ENCODE results near the gene PUS7.
"Not testable (repeated sequence)": the region's sequence is repeated elsewhere in the genome, so short reads cannot be mapped to it uniquely, and the experiment has no call there.

PUS7 gene

GRCh38 chr7:105530126-105530525 is 8.1 kb upstream of the PUS7 start:
- H4K20me1 ChIP-seq (ENCODE audit: low read depth, low read length): no peaks in the 10 kb centered on the region
- no peak overlapping the region for H3K4me3 ChIP-seq (ENCODE audit: insufficient read depth, low read length, poor library complexity, severe bottlenecking)
- no peaks in the 10 kb centered on the region for H3K9me2 ChIP-seq (replicated peaks; ENCODE audit: insufficient read depth, low read length)
- no peaks in the 10 kb centered on the region for H3K27me3 ChIP-seq (ENCODE audit: low read length)
- TF ChIP-seq EZH2phosphoT487 (conservative IDR thresholded peaks at IDR 0.05; ENCODE audit: low read length) (no peak), CTCF (IDR thresholded peaks at IDR 0.05; ENCODE audit: insufficient read depth, low read length, poor library complexity, severe bottlenecking) (no peak)
- no peak overlapping the region for H3K4me2 ChIP-seq (ENCODE audit: low read depth, low read length, poor library complexity, severe bottlenecking)
- peaks cover 26% of the 10 kb centered on the region for H3K79me2 ChIP-seq (ENCODE audit: insufficient read depth, low read length)
- peaks cover 6% of the 10 kb centered on the region; the same call in 1 of the 2 replicates for H3F3A ChIP-seq (ENCODE audit: insufficient read depth)
- H2AFZ ChIP-seq (ENCODE audit: low read depth, low read length, severe bottlenecking): no peak overlapping the region
- H3K27ac ChIP-seq (ENCODE audit: low read depth, low read length): no peak overlapping the region
- no peaks in the 10 kb centered on the region for H3K9me3 ChIP-seq (ENCODE audit: insufficient read depth, low read length)
- no peaks in the 10 kb centered on the region; the same call in 1 of the 2 replicates for H3K36me3 ChIP-seq (ENCODE audit: low read length)
- H3K9ac ChIP-seq (ENCODE audit: low read length): no peak overlapping the region

- not testable (repeated sequence) for H3K9me3 ChIP-seq (ENCODE audit: insufficient read depth, low read length); H4K20me1 ChIP-seq (ENCODE audit: low read depth, low read length); H3K9ac ChIP-seq (ENCODE audit: low read length); H3F3A ChIP-seq (ENCODE audit: insufficient read depth); H2AFZ ChIP-seq (ENCODE audit: low read depth, low read length, severe bottlenecking); H3K4me3 ChIP-seq (ENCODE audit: insufficient read depth, low read length, poor library complexity, severe bottlenecking); H3K9me2 ChIP-seq (replicated peaks; ENCODE audit: insufficient read depth, low read length); H3K36me3 ChIP-seq (ENCODE audit: low read length); H3K4me2 ChIP-seq (ENCODE audit: low read depth, low read length, poor library complexity, severe bottlenecking); H3K27ac ChIP-seq (ENCODE audit: low read depth, low read length); H3K27me3 ChIP-seq (ENCODE audit: low read length); H3K79me2 ChIP-seq (ENCODE audit: insufficient read depth, low read length)
Measured at GRCh38 chr7:105527737-105528136, 5.7 kb upstream of the PUS7 start.

- Histone ChIP-seq H3K9me2 (replicated peaks; ENCODE audit: insufficient read depth, low read length) (no peaks in the 10 kb centered on the region), H3K27me3 (ENCODE audit: low read length) (no peaks in the 10 kb centered on the region), H3K4me2 (ENCODE audit: low read depth, low read length, poor library complexity, severe bottlenecking) (no peak overlapping the region), H3K79me2 (ENCODE audit: insufficient read depth, low read length) (peaks cover 17% of the 10 kb centered on the region), H3K9ac (ENCODE audit: low read length) (no peak overlapping the region), H3F3A (ENCODE audit: insufficient read depth) (0 out of 2 replicates have a peak, but pooled peaks cover 3% of the 10 kb centered on the region), H3K27ac (ENCODE audit: low read depth, low read length) (no peak overlapping the region), H3K4me3 (ENCODE audit: insufficient read depth, low read length, poor library complexity, severe bottlenecking) (no peak overlapping the region), H2AFZ (ENCODE audit: low read depth, low read length, severe bottlenecking) (no peak overlapping the region), H3K36me3 (ENCODE audit: low read length) (no peaks in the 10 kb centered on the region), H4K20me1 (ENCODE audit: low read depth, low read length) (no peaks in the 10 kb centered on the region), H3K9me3 (ENCODE audit: insufficient read depth, low read length) (no peaks in the 10 kb centered on the region)
- TF ChIP-seq CTCF (IDR thresholded peaks at IDR 0.05; ENCODE audit: insufficient read depth, low read length, poor library complexity, severe bottlenecking) (no peak), EZH2phosphoT487 (conservative IDR thresholded peaks at IDR 0.05; ENCODE audit: low read length) (no peak)
Measured at GRCh38 chr7:105524840-105525239, 2.8 kb upstream of the PUS7 start.

- H3K79me2 ChIP-seq (ENCODE audit: insufficient read depth, low read length): peaks cover 21% of the 10 kb centered on the region
- not testable (repeated sequence) for H3K9me3 ChIP-seq (ENCODE audit: insufficient read depth, low read length); H2AFZ ChIP-seq (ENCODE audit: low read depth, low read length, severe bottlenecking); H3K36me3 ChIP-seq (ENCODE audit: low read length); H3K4me3 ChIP-seq (ENCODE audit: insufficient read depth, low read length, poor library complexity, severe bottlenecking); H3K27ac ChIP-seq (ENCODE audit: low read depth, low read length); H4K20me1 ChIP-seq (ENCODE audit: low read depth, low read length); H3K9me2 ChIP-seq (replicated peaks; ENCODE audit: insufficient read depth, low read length); H3K4me2 ChIP-seq (ENCODE audit: low read depth, low read length, poor library complexity, severe bottlenecking); H3K9ac ChIP-seq (ENCODE audit: low read length); H3F3A ChIP-seq (ENCODE audit: insufficient read depth); H3K27me3 ChIP-seq (ENCODE audit: low read length)
Measured at GRCh38 chr7:105524423-105524822, 2.4 kb upstream of the PUS7 start.

All from SU-DHL-6 (cell line).